Stimulated activated CD8-positive, alpha-beta memory T cell treated with anti-CD3 and anti-CD28 coated beads, Interleukin-7, amount 100 ng/mL, for 48 hours (primary cell): ENCODE measurements around the gene AHNAK.
"Not testable (repeated sequence)": the region's sequence is repeated elsewhere in the genome, so short reads cannot be mapped to it uniquely, and the experiment has no call there.

Experiments used
- DNase-seq, 2 donors: peaks; one replicate each; pipeline ENCODE4 v3.0.0-alpha.2; 2020; ENCODE audit warnings: low read depth in 1 of 2; ENCODE audit errors: extremely low read depth in 1 of 2

The AHNAK gene

GRCh38 chr11:62553839-62554361, 7.3 kb upstream of the AHNAK start:
- no peak for DNase-seq

GRCh38 chr11:62553080-62553838, 6.7 kb upstream of the AHNAK start:
- DNase-seq = no peak

GRCh38 chr11:62552485-62553079, 6.0 kb upstream of the AHNAK start:
- DNase-seq = no peak

- not testable (repeated sequence) for DNase-seq
Measured at GRCh38 chr11:62550478-62550877, 3.9 kb upstream of the AHNAK start.

GRCh38 chr11:62548545-62549335, 2.1 kb upstream of the AHNAK start:
- no peak for DNase-seq

- DNase-seq = no peak
Measured at GRCh38 chr11:62547691-62548281, 1.2 kb upstream of the AHNAK start.

GRCh38 chr11:62546929-62547625, 471 bp upstream of the AHNAK start:
- DNase-seq = no peak

GRCh38 chr11:62545437-62546243, 966 bp downstream of the AHNAK start:
- no peak for DNase-seq

- DNase-seq = no peak
Measured at GRCh38 chr11:62544581-62545436, 1.8 kb downstream of the AHNAK start.

- DNase-seq = no peak
Measured at GRCh38 chr11:62543680-62544444, 2.7 kb downstream of the AHNAK start.

- DNase-seq = peak in 1 of 2 donors; percentile 76
Measured at GRCh38 chr11:62542750-62543567, 3.6 kb downstream of the AHNAK start.

GRCh38 chr11:62542111-62542745, 4.4 kb downstream of the AHNAK start:
- DNase-seq = no peak

- no peak for DNase-seq
Measured at GRCh38 chr11:62540804-62541701, 5.6 kb downstream of the AHNAK start.

- DNase-seq = peak in 1 of 2 donors; percentile 68
Measured at GRCh38 chr11:62539238-62539925, 7.2 kb downstream of the AHNAK start.
